ENCODE measurements around the gene TIMM44. TPM values are rescaled to one million over a fixed set of nuclear protein-coding genes. Genes with fewer than 3 reads are reported as not detected.

TIMM44 gene
- total RNA-seq, 4 donors from 2014 or later: 53.9 to 168 (median 94.1) TPM

GRCh38 chr19:7969555-7969939 is 26.1 kb upstream of the TIMM44 start:
- H3K9me3 ChIP-seq: no peaks in the 10 kb centered on the region
- H3K27me3 ChIP-seq: no peaks in the 10 kb centered on the region
- in situ Hi-C loops (cut with MboI; ENCODE audit: low sequenced_read_pairs in 4 of 4) (no loop called here), intact Hi-C loops (cut with DNase I; ENCODE audit: low total_unique reads) (no loop called here)
- ATAC-seq (no peak), DNase-seq (no peak)
- no peak overlapping the region for H3K27ac ChIP-seq
- H3K36me3 ChIP-seq: peaks cover 0 to 28% of the 10 kb centered on the region in 2 donors
- no peak for TF ChIP-seq CTCF (IDR thresholded peaks at IDR 0.05 in 4 of 5, conservative IDR thresholded peaks at IDR 0.05 in 1 of 5)
- no peak for TF ChIP-seq POLR2A (IDR thresholded peaks at IDR 0.05)
- H3K4me3 ChIP-seq: no peak overlapping the region
- peaks cover 7% of the 10 kb centered on the region in 2 donors for H3K4me1 ChIP-seq

- in situ Hi-C loops (cut with MboI; ENCODE audit: low sequenced_read_pairs in 4 of 4) (no loop called here), intact Hi-C loops (cut with DNase I; ENCODE audit: low total_unique reads) (no loop called here)
- Histone ChIP-seq H3K36me3 (peaks cover 0 to 23% of the 10 kb centered on the region in 2 donors), H3K4me3 (no peak overlapping the region), H3K9me3 (no peaks in the 10 kb centered on the region), H3K4me1 (peaks cover under 1 to 1% of the 10 kb centered on the region in 2 donors), H3K27me3 (no peaks in the 10 kb centered on the region), H3K27ac (no peak overlapping the region)
- ATAC-seq (no peak), DNase-seq (no peak)
- TF ChIP-seq CTCF (IDR thresholded peaks at IDR 0.05 in 4 of 5, conservative IDR thresholded peaks at IDR 0.05 in 1 of 5) (no peak), POLR2A (IDR thresholded peaks at IDR 0.05) (no peak)
Observed at GRCh38 chr19:7968796-7969554, 25.5 kb upstream of the TIMM44 start.

GRCh38 chr19:7968008-7968795 is 24.7 kb upstream of the TIMM44 start:
- H3K4me1 ChIP-seq: no peaks in the 10 kb centered on the region
- no peaks in the 10 kb centered on the region for H3K27me3 ChIP-seq
- ATAC-seq (no peak), DNase-seq (no peak)
- no peak for TF ChIP-seq CTCF (IDR thresholded peaks at IDR 0.05 in 4 of 5, conservative IDR thresholded peaks at IDR 0.05 in 1 of 5)
- TF ChIP-seq POLR2A (IDR thresholded peaks at IDR 0.05): no peak
- H3K9me3 ChIP-seq: no peaks in the 10 kb centered on the region
- intact Hi-C loops (cut with DNase I; ENCODE audit: low total_unique reads): no loop called here
- no peak overlapping the region for H3K27ac ChIP-seq
- in situ Hi-C loops (cut with MboI; ENCODE audit: low sequenced_read_pairs in 4 of 4): no loop called here
- H3K36me3 ChIP-seq: peaks cover 0 to 29% of the 10 kb centered on the region in 2 donors
- H3K4me3 ChIP-seq: no peak overlapping the region

- no peak for DNase-seq
Observed at GRCh38 chr19:7965921-7966665, 22.6 kb upstream of the TIMM44 start.

More at GRCh38 chr19:7965921-7966665, 22.6 kb upstream of the TIMM44 start:
- TF ChIP-seq POLR2A (IDR thresholded peaks at IDR 0.05) (no peak), CTCF (IDR thresholded peaks at IDR 0.05 in 4 of 5, conservative IDR thresholded peaks at IDR 0.05 in 1 of 5) (no peak)
- in situ Hi-C loops (cut with MboI; ENCODE audit: low sequenced_read_pairs in 4 of 4) (no loop called here), intact Hi-C loops (cut with DNase I; ENCODE audit: low total_unique reads) (no loop called here)
- peak overlapping the region in 1 of 4 donors; percentile 20 for H3K27ac ChIP-seq
- H3K4me1 ChIP-seq: no peaks in the 10 kb centered on the region
- no peak overlapping the region for H3K4me3 ChIP-seq
- no peaks in the 10 kb centered on the region for H3K27me3 ChIP-seq
- ATAC-seq: no peak
- H3K36me3 ChIP-seq: peaks cover 0 to 48% of the 10 kb centered on the region in 2 donors
- H3K9me3 ChIP-seq: no peaks in the 10 kb centered on the region

All from gastrocnemius medialis (tissue), 4 donors.